Endothelial cell of umbilical vein (primary cell): ENCODE data around the gene POU6F2. TPM values are rescaled to one million over a fixed set of nuclear protein-coding genes. Genes with fewer than 3 reads are reported as not detected.

Source experiments
- BruUV-seq: library from RNA; stranded (reverse); fragments of 400-500 nt; replicated peaks from 2 replicates; lab custom pipeline; 2021; lab: Mats Ljungman, UMichigan
- CTCF ChIA-PET: fragments of 300-600, 350-600 bp; sonication (Branson Sonifier 250); formaldehyde crosslinking; loops from one replicate; lab custom pipeline; 2021; ENCODE audit warnings: antibody characterized with exemption, inconsistent platforms; lab: Charles Lee
- POLR2A ChIA-PET: fragments of 300-600, 350-600 bp; sonication (Branson Sonifier 250); formaldehyde crosslinking; loops from one replicate; lab custom pipeline; 2021; ENCODE audit warnings: antibody characterized with exemption, inconsistent platforms; lab: Charles Lee
- DNase-seq: peaks from one replicate; pipeline ENCODE4 v3.0.0-alpha.2; 2011; ENCODE audit warnings: low read depth, low spot score
- FAIRE-seq: peaks from 2 replicates; lab custom pipeline; 2011; peaks lifted over from hg19 to GRCh38; lab: Jason Lieb, UNC
- H2AFZ ChIP-seq: 2 replicates; pipeline ENCODE4 v1.6.0; 2012; ENCODE audit warnings: low read depth, low read length, control low read depth, inconsistent platforms
- H3K27ac ChIP-seq: 2 replicates; pipeline ENCODE4 v1.5.1; 2011; ENCODE audit warnings: low read depth, mild to moderate bottlenecking, control low read depth, low read length, moderate library complexity; ENCODE audit not compliant: insufficient read depth
- H3K27me3 ChIP-seq, 2 experiments: 2 replicates each; pipeline versions ENCODE4 v1.6.0 to v1.6.1; 2011; ENCODE audit warnings: low read length in 2 of 2, mixed read lengths in 1 of 2; ENCODE audit not compliant: control insufficient read depth in 2 of 2, insufficient read depth in 2 of 2
- H3K36me3 ChIP-seq, 2 experiments: 2 replicates in 1 of 2; 3 replicates in 1 of 2; pipeline ENCODE4 v1.5.1; 2011; ENCODE audit warnings: low read length in 2 of 2, mild to moderate bottlenecking in 1 of 2, moderate library complexity in 1 of 2; ENCODE audit not compliant: control insufficient read depth in 2 of 2, insufficient read depth in 2 of 2; ENCODE audit errors: extremely low read depth in 1 of 2
- H3K4me1 ChIP-seq: 3 replicates; pipeline ENCODE4 v1.5.1; 2011; ENCODE audit warnings: mild to moderate bottlenecking, low read length; ENCODE audit not compliant: control insufficient read depth, insufficient read depth; ENCODE audit errors: extremely low read depth
- H3K4me2 ChIP-seq: 2 replicates; pipeline ENCODE4 v1.6.1; 2011; ENCODE audit warnings: low read length, control low read depth, mixed read lengths; ENCODE audit not compliant: insufficient read depth
- H3K4me3 ChIP-seq, 3 experiments: fragments of 200-600 bp in 1 of 3; sonication (generic), shearing (Covaris generic) in 1 of 3; replicated peaks in 1 of 3; 2 replicates each; pipeline ENCODE4 v1.5.1; 2011 to 2016; ENCODE audit warnings: control low read depth in 3 of 3, low read length in 3 of 3, mild to moderate bottlenecking in 2 of 3, inconsistent platforms in 1 of 3, low read depth in 1 of 3, moderate library complexity in 1 of 3; ENCODE audit not compliant: insufficient read depth in 1 of 3
- H3K79me2 ChIP-seq: 2 replicates; pipeline ENCODE4 v1.6.0; 2012; ENCODE audit warnings: low read length, inconsistent platforms; ENCODE audit not compliant: control insufficient read depth, insufficient read depth
- H3K9ac ChIP-seq: replicated peaks from 2 replicates; pipeline ENCODE3; 2011; ENCODE audit warnings: low read length, control low read depth; ENCODE audit not compliant: insufficient read depth; ENCODE audit errors: extremely low read depth
- H3K9me1 ChIP-seq: replicated peaks from 3 replicates; pipeline ENCODE4 v1.6.0; 2011; ENCODE audit warnings: mild to moderate bottlenecking, low read length; ENCODE audit not compliant: control insufficient read depth, insufficient read depth; ENCODE audit errors: extremely low read depth
- H3K9me3 ChIP-seq: replicated peaks from 2 replicates; pipeline ENCODE4 v1.5.1; 2012; ENCODE audit warnings: low read length, inconsistent platforms; ENCODE audit not compliant: control insufficient read depth, insufficient read depth
- H4K20me1 ChIP-seq: replicated peaks from 2 replicates; pipeline ENCODE3; 2011; ENCODE audit warnings: mild to moderate bottlenecking, low read length; ENCODE audit not compliant: control insufficient read depth, insufficient read depth; ENCODE audit errors: extremely low read depth
- CTCF ChIP-seq, 2 donors: IDR thresholded peaks; 1 replicate in 1 of 2; 2 replicates in 1 of 2; pipeline ENCODE4 v1.5.1; 2011; ENCODE audit warnings: low read length in 2 of 2, mild to moderate bottlenecking in 2 of 2, moderate library complexity in 2 of 2, control low read depth in 1 of 2, inconsistent platforms in 1 of 2, low read depth in 1 of 2; ENCODE audit not compliant: insufficient read depth in 1 of 2; ENCODE audit errors: extremely low read depth in 1 of 2
- EZH2 ChIP-seq: IDR thresholded peaks from 2 replicates; pipeline ENCODE4 v1.6.1; 2012; ENCODE audit warnings: borderline replicate concordance, low read depth, mild to moderate bottlenecking, moderate library complexity, low read length, inconsistent platforms; ENCODE audit not compliant: severe bottlenecking
- FOS ChIP-seq: IDR thresholded peaks from 2 replicates; pipeline ENCODE4 v1.6.1; 2011; ENCODE audit warnings: mild to moderate bottlenecking, low read length, moderate library complexity, borderline replicate concordance; ENCODE audit not compliant: insufficient read depth
- GATA2 ChIP-seq: IDR thresholded peaks from 2 replicates; pipeline ENCODE4 v1.7.0; 2011; ENCODE audit warnings: low read depth, mild to moderate bottlenecking, moderate library complexity, mixed read lengths, low read length; ENCODE audit not compliant: insufficient read length, insufficient read depth
- JUN ChIP-seq: IDR thresholded peaks from 2 replicates; pipeline ENCODE4 v1.6.1; 2011; ENCODE audit warnings: borderline replicate concordance, low read depth; ENCODE audit not compliant: insufficient read length, insufficient read depth
- MYC ChIP-seq: IDR thresholded peaks from one replicate; pipeline ENCODE4 v1.6.1; 2011; ENCODE audit warnings: mild to moderate bottlenecking, low read depth, low read length
- POLR2A ChIP-seq: IDR thresholded peaks from 2 replicates; pipeline ENCODE4 v1.6.1; 2012; ENCODE audit warnings: low read depth, mild to moderate bottlenecking, control low read depth, low read length
- POLR2AphosphoS5 ChIP-seq: IDR thresholded peaks from 2 replicates; pipeline ENCODE4 v1.6.1; 2012; ENCODE audit warnings: low read depth, mild to moderate bottlenecking, control low read depth, low read length, moderate library complexity; ENCODE audit not compliant: insufficient read depth
- dilution Hi-C: fragments of 300-500 bp; cut with MboI; formaldehyde crosslinking; loops from one replicate; pipeline ENCODE4 v1.15.0; 2019; ENCODE audit warnings: low sequenced_read_pairs; ENCODE audit not compliant: extremely low pct_ligation_motif_present
- intact Hi-C: fragments of 100-400 bp; cut with micrococcal nuclease; formaldehyde crosslinking; loops from one replicate; pipeline ENCODE4 v1.10.0; 2022
- polyA plus RNA-seq, 4 experiments: library from polyadenylated mRNA; depleted of rRNA in 3 of 4; stranded (reverse) in 3 of 4; unstranded in 1 of 4; fragments of >200 nt; gene quantifications; 2 replicates each; pipeline versions ENCODE4 v1.2.1 to v1.2.3, GENCODE V29; 2011 to 2012; ENCODE audit warnings: missing spikeins in 1 of 4
- total RNA-seq: library from RNA; stranded (reverse); gene quantifications from 2 replicates; pipeline ENCODE4 v1.2.3, GENCODE V29; 2021
- TF ChIP-seq, protein P1 (sequence below): IDR thresholded peaks from 2 replicates; pipeline ENCODE4 v1.6.1; 2011; ENCODE audit not compliant: insufficient read depth, insufficient read length

The POU6F2 gene
- total and polyA plus RNA-seq, 2 donors (not counting 3 experiments of a cell fraction or from before 2014, with no cell fraction given), result 0.29 TPM; not detected in 1

- Histone ChIP-seq H3K27ac (no peak overlapping the region), H3K9me1 (no peaks in the 10 kb centered on the region), H3K9me3 (no peaks in the 10 kb centered on the region), H3K36me3 (no peaks in the 10 kb centered on the region), H3K27me3 (no peaks in the 10 kb centered on the region), H3K4me1 (no peaks in the 10 kb centered on the region), H3K4me2 (no peak overlapping the region), H3K79me2 (no peaks in the 10 kb centered on the region), H4K20me1 (no peaks in the 10 kb centered on the region), H3K4me3 (no peak overlapping the region), H2AFZ (no peak overlapping the region), H3K9ac (no peak overlapping the region)
- FAIRE-seq (no peak), DNase-seq (no peak)
- no TSS peak for BruUV-seq
- dilution Hi-C loops, result no loop called here
- ChIA-PET CTCF (no interaction called here), POLR2A (no interaction called here)
- TF ChIP-seq EZH2, result no peak
- no peak for TF ChIP-seq MYC
- no peak for TF ChIP-seq CTCF (IDR thresholded peaks at IDR 0.05; ENCODE audit: extremely low read depth in 1 of 2, insufficient read depth in 1 of 2, low read depth in 1 of 2, low read length in 2 of 2)
- TF ChIP-seq, protein P1, sequence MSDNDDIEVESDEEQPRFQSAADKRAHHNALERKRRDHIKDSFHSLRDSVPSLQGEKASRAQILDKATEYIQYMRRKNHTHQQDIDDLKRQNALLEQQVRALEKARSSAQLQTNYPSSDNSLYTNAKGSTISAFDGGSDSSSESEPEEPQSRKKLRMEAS, result no peak
- no peak for TF ChIP-seq GATA2
- TF ChIP-seq JUN, result no peak
- no peak for TF ChIP-seq FOS
- no peak for TF ChIP-seq POLR2AphosphoS5
- no peak for TF ChIP-seq POLR2A
- intact Hi-C loops, result no loop called here
Observed at GRCh38 chr7:39202041-39202440, 224.3 kb downstream of the POU6F2 start.
